ENCODE data around the gene CMC1.
"Not testable (repeated sequence)": the region's sequence is repeated elsewhere in the genome, so short reads cannot be mapped to it uniquely, and the experiment has no call there.

Gene CMC1

DNA sequence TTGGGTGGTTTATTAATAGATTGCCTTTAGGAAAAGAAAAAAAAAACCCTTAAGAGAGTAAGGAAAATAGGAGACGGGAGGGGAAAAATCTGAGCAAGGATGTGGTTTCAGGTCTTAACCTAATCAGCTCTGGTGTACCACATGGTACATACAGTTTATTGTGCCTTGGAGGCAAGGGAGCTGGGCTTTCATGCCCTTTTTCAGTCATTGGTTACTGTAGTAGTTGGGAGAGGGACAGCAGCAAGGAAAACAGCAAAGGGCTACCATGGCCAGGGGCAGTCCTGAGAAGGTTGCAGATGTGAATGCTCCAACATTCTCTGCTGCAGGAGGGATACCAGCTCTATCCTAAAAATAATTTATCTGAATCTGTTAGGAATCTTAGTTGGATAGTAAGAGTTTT is 5.9 kb downstream of the CMC1 start:
- DNase-seq, result no peak

DNA sequence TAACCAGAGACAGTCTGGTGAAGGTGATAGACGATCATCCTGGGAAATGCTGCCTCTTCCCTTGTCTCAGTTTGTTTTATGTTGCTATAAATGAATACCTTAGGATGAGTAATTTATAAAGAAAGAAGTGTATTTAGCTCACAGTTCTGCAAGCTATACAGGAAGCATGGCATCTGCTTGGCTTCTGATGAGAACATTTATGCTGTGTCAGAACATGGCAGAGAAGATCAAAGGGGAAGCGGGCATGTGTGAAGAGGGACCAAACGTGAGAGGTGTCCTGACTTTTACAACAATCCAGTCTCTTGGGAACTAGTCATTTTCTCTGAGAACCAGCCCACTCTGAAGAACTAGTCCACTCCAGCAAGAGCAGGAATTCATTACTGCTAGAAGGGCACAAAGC is 9.6 kb downstream of the CMC1 start:
- no peak for DNase-seq

DNA sequence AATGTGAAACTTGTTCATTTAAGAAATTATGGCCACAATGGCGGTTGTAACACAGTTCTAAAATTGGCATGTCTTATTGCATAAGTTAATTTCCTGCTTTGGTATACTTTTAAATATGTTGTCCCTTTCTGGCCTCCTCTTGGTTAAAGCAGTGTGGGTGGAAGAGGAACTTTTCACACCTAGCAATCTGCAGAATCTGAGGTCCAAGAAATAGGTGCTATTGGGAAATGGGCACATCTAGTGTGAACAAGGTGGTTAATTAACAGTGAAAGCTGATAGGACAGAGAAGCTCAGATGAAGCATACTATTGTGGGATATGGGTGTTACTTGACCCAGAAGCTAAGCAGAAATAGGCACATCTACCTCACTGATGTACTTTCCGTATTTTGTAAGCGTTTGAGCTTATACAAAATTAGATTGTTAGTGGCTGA is 10.6 kb downstream of the CMC1 start:
- no peak for DNase-seq

DNA sequence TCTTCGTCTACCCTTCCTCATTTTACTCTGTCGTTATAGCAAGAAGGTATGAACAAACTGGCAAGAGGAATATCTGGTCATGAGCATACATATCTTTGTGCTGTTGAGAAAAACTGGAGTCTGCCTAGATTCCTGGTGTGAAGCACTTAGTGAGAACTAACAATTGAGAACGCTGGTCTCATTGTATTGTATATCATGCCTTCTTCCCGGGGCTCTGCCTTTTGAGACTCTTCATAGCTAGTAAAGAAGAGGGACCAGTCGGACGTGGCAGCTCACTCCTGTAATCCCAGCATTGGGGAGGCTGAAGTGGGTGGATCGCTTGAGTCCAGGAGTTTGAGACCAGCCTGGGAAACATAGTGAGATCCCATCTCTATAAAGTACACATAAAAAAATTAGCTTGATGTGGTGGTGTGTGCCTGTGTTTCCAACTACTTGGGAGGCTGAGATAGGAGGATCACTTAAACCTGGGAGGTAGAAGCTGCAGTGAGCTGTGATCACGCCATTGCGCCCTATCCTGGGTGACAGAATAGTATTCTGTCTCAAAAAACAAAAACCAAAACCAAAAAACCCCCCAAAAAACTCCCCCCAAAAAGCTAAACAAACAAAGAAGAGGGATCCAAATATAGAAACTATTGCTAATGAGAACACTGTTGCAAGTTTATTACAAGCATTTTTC is 11.8 kb downstream of the CMC1 start:
- no peak for DNase-seq

DNA sequence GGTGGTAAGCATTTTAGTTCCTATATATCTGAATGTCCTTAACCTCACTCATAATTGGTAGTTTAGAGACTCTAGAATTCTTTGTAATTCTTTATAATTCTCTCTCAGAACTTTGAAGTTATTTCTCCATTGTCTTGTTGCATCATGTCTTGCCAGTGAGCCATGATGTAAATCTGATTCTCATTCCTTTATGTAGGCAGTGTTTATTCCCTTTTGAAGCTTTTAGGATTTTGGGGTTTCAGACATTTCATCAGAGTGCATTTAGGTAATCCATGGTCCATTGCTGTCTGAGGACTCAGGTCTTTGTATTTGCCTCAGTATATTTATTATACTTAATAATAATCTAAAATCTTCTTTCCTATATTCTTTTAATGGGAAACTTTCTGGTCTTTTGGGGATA is 20.6 kb downstream of the CMC1 start:
- no peak for DNase-seq

DNA sequence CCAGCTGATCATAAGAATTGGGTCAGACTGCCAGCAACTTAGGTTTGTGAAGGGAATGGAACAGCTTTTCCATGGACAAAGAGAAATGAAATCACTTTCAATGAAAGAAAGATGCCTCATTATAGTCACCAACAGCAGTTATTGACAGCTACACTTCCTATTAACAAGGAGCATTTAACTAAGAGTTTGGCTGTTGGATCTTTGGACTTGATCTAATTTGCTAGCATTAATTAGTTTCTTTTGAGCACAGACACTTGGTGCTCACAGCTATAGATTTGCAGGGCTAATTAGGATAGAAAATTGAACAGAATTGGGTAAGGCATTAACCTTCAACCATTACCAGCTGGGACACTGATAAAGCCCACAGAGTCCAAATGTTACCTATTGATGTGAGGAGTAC is 24.2 kb downstream of the CMC1 start:
- DNase-seq, result no peak

DNA sequence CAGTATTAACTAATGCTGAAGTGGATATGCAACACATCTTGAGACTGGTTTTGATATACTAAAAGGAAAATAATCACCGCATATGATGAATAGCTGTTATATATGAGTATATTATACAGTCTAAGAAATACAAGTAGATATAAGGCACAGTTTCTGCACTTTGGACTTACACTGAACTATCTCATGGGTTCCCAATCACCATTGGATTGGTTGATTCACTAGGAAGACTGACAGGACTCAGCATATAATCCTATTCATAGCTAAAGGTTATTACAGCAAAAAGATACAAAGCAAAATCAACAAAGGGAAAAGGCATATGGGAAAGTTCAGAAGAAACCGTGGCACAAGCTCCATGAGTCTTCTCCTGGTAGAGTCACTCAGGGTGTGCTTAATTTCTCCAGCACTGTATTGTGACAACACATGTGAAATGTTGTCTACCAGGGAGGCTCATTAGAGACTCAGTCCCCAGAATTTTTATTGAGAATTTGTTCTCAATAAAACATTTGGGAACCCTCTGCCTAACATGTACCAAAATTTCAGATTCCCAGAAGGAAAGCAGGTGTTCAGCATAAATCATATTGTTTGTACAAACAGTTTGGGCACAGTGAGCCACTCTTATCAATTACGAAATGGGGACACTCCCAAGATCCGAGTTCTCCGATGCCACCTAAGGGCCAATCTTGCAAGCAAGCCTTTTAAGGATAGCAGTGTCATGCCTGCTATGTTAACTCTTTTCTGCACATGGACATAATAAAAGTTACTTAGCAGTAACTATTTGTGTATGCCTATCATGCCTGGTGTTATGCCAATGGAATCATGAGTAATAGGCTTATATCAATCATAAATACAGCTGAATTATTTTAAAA is 26.8 kb downstream of the CMC1 start:
- DNase-seq, result no peak

DNA sequence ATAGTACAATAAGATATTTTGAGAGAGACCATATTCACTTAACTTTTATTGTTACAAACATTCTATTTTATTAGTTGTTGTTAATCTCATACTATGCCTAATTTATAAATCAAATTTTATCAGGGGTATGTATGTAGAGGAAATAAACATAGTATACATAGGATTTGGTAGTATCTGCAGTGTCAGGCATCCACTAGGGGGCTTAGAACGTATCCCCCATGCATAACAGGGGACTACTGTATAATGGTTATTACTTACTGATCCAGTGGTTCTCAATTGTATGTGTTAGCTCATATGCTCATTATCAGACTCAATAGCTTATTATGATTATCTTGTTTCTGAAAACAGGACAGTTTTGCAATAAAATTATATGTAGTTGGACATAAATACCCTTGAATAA is 27.6 kb downstream of the CMC1 start:
- no peak for DNase-seq

DNA sequence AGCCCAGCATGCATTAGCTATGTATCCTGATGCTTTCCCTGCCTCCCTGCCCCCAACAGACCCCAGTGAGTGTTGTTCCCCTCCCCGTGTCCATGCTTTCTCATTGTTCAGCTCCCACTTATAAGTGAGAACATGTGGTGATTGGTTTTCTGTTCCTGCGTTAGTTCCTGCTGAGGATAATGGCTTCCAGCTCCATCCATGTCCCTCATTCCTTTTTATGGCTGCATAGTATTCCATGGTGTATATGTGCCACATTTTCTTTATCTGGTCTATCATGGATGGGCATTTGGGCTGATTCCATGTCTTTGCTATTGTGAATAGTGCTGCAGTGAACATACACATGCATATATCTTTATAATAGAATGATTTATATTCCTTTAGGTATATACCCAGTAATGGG is 28.5 kb downstream of the CMC1 start:
- not testable (repeated sequence) for DNase-seq

DNA sequence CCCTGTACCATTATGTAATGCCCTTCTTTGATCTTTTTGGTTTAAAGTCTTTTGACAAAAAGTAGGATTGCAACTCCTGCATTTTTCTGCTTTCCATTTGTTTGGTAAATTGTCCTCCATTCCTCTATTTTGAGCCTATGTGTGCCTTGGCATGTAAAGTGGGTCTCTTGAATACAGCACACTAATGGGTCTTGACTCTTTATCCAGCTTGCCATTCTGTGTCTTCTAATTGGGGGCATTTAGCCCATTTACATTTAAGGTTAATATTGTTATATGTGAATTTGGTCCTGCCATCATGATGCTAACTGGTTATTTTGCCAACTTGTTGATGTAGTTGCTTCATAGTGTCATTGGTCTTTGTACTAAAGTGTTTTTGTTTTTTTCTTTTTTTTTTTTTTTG is 32.4 kb downstream of the CMC1 start:
- DNase-seq, result no peak

DNA sequence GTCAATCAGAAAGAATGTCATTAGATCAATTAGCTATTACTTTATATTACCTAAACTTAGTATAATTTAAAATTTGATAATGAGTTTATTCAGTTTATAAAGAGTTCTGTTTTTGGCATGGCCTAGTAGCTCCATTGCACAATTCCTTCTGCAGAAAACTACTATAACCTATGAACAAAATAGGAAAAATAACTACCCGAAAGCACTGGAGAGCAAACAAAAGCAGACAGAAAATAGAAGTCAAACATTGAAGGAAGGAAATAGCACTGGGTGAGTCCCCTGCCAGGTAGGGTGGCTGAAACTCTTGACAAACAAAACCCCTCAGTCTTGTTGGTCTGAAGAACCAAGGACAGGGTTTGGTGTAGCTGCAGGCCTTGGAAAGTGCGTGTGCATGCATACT is 37.5 kb downstream of the CMC1 start:
- DNase-seq, result no peak

DNA sequence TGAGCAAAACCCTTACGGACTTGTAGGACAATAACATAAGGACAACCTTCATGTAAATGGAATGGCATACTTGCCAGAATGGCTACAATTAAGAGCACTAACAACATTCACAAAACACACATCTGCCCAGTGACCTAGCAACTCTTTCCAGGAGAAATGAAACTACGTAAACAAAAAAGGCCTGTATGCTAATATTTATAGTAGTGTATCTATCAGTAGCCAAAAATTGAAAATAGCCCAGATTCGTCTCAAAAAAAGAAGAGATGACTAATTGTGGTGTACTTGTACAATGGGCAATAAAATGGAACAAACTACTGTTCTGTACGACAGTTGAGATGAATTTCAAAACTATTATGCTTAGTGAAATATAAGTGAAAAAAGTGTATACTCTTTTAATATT is 38.4 kb downstream of the CMC1 start:
- no peak for DNase-seq

DNA sequence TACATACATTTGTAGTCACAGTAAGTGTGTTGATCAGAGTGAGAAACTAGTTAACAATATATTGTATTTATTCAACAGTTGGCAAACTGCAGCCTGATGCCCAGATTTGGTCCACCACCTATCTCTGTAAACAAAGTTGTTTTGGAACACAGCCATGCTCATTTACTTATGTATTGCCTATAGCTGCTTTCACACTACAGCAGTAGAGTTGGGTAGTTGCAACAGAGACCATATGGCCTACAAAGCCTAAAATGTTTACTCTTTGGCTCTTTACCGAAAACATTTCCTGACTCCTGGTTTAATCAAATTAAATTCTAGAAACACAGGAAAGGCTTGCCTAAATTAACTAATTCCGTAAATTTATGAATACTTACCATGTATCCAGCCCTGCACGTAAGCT is 39.4 kb downstream of the CMC1 start:
- DNase-seq, result no peak

DNA sequence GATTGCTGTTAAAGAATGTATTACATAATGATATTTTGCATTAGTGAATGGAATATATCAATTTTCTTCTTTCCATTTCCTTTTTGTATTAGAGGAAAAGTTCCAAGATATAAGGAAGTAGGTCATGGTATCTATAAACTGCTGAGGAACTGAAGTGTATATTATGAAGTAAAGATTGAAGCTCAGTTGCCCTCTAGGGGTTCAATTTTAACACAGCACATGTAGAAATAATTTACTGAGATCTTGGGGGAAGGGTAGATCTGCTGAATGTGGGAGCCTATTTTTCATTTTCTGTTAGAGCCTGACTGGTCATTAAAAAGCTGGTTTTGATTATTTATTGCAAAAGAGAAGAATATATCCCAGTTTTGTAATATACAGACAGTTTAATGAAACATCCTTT is 45.2 kb downstream of the CMC1 start:
- no peak for DNase-seq

DNA sequence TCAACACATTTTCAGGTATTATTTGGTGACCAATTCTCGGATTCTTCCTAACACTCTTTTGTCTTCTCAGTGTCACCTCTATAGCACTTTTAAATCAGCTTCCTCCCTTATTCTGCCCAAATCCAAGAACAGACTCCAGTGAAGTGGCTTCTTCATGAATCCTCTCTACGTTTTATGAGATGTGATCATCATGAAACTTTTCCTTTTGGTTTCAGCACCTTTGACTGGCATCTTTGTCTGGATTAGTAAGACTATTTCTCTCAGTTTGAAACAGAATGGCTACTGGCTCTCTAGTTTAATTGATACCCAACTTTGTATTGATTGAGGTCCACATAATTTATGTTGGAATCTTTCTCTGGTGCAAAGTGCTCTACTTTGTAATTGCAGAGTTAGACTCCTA is 45.6 kb downstream of the CMC1 start:
- DNase-seq, result no peak

DNA sequence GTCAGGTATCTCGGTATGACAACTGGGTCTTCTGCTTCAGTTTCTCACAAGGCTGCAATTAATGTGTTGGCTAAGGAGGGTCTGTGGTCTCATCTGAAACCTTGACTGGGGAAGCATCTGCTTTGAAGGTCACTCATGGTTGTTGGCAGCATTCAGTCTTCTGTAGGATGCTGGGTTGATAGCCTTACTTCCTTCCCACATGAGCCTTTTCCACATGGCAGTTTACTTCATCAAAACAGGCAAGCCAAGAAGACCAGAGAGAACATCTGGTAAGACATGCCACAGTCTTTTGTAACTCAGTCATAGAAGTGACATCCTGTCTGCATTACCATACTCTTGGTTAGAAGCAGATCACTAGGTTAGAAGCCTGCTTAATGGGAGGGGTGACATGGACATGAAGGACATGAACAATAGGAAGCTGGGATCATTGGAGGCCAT is 49.5 kb downstream of the CMC1 start:
- DNase-seq, result no peak

DNA sequence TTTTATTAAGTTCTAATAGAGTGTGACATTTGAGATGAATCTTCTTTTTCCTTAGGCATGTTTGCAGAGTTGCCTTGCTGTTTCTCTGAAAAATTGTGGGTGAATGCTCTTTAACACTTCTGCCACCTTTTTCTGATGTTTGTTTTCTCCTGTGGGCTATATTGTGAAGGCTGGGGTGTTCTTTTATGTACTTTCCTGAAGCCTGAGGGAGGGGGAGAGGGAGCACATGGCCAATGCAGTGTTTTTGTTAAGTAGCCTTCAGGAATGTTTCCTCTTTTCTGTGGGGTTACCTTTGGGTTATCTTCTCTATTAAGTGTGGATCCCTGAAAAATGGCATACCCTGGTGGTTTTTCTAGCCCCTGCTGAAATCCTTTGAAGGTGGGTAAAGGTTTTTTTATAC is 50.2 kb downstream of the CMC1 start:
- no peak for DNase-seq

DNA sequence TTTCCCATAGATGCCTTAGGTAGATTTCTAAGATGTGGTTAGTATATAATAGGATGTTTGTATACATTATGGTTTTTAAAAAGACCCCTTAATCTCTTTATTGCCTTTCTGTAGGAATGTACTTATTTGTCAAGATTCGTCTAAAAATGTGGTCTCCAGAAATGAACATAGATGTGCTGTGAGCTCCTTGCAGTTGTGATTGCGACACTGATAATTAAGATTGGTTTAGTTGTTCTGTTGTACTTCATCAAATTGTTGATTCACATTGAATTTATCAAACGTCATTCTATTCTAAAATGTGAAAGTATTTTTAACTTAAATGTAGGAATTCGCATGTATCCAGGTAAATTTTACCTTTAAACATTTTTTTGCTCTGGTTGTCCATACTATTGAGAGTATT is 51.2 kb downstream of the CMC1 start:
- no peak for DNase-seq

DNA sequence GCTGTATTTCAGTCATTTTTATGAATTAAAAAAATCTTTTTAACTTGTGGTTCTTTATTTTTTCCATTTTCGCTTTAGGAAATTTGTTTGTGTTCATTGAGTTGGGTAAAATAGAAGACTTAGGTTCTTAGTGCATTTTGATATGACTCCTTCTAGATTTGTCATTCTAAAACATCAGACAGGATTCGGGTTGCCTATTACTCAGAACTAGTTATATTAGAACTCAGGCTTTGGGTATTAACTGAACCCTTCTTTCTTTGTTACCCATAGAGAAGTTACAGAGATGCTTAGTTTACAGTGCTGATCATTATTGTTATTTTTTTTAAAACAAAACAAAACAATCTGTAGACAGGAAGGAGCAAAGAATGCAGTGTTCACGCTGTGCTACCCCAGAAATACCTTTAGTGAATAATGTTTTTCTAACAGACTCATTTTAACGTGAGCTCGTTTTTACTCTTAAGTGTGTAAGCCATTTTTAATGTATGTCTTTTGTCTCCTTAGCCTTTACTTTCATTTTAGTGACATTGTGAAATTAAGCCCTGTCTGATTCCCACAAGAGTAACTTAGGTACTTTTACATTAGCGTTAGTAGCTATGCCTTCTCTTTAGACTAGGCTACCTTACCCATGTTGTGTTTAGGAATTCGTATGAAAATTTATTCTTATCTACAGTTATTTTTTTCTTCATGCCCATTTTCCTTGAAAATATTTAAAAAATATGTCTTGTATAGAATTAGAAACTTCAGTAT is 53.4 kb downstream of the CMC1 start:
- no peak for DNase-seq

DNA sequence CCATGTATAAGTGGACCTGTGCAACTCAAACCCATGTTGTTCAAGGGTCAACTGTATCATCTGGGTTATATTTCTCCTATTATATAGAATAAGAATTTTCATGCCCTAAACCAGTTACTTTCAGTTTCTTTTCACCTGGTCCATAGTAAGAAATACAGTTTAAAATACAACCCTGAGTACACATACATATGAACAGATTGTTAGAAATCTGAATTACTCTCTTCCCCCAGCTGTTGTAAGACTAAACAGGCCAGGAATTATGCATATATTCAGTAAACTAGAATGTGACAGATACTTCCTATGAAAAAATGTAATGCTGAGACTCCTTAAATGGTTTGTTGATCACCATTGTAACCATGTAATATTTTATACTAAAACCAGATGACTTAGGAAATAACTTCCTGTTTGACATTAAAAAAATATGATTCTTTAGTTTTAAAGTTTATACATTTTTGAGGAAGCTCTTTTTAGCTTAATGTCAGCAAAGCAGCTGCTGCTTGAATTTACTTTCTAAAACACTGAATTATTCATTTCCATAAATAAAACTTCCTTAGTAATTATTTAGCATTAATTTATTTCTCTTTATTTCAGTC is 54.6 kb downstream of the CMC1 start:
- no peak for DNase-seq

DNA sequence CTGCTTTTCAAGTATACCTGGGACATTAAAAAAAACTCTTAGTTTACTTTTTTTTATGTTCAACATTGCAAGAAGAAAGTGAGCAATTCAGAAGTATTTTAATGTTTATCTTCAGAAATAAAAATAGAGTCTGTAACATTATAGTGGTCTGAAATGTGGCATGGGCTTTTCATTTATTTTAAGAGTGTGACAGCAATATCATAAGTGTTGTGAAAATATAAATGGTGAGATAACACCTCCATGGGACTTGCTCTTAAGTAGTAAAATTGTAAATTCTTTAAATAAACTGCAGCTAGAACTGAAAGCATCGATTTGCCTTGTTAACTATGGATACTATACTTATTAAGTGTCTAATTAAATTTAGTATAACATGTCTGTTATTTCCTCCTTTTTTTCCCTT is 58.3 kb downstream of the CMC1 start:
- no peak for DNase-seq

DNA sequence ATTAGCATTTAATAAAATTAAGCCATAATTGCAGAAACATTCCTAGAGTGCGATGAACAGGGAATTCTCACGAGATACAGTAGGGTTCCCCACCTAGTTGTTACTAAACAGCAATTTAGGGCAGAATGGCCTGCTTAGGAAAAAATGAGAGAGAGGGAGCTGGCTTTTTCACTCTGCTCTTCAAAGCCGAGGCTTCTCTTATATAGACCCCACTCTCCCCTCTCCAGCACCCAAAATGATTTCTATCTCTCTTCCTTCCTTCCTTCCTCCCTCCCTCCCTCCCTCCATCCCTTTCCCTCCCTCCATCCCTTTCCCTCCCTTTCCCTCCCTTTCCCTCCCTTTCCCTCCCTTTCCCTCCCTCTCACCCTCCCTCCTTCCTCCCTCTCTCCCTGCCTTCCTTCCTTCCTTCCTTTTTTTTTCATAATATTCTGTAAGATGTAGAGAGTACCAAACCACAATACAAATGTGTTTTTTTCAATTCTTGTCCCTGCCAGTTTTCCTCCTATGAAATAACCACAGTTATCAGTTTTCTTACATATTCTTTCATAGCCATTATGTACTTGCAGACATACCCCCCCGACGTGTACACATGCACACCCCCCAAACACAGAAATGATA is 59.0 kb downstream of the CMC1 start:
- no peak for DNase-seq

DNA sequence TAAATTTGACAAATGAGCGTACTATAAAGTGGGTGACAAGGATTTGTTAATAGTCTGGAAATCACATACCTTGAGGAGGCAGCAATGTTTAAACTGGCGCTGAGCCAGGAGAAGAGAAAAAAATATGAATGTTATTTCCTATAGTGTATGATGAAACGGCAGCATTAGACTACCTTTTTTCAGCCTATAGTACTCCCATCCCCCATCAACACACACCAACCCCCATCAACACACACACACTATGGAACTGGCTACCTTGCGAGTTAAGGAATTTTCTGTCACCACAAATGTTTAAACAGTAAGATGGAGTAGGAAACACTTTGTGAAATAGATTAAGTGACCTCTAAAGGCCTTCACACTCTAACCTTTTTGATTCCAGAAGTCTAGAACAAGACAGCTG is 60.3 kb downstream of the CMC1 start:
- no peak for DNase-seq

Measured in DMS79 (cell line).